Measurements from ENCODE around the gene C1orf116. TPM values are rescaled to one million over a fixed set of nuclear protein-coding genes. Genes with fewer than 3 reads are reported as not detected.
A peak's percentile ranks its signal among the peaks of the same experiment; 100 is the strongest.

Gene C1orf116
- total RNA-seq, 2 donors from 2014 or later: 0.06 TPM; not detected in 1

DNA sequence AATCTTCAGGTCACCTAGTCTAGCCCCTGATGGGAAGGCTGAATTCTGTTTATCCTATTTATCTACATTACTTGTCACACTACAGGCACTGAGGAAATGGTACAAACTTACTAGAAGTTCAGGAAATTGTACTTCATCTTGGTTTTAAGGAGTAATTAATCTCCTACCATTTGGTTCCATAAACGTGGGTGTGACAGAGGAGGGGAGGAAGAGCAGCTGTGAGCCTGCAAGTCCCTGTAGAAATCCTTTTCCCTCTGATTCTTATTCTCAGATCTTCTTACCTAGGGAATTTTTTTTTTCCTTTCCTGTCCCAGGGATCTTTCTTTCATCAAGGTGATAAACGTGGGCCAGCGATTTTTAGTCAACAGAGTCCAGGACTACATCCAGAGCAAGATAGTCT is 34.6 kb upstream of the C1orf116 start:
- H3K36me3 Mint-ChIP-seq: peaks cover 7 to 10% of the 10 kb centered on the region in 2 donors
- no peak for DNase-seq (ENCODE audit: low spot score in 2 of 2)
- H3K27ac Mint-ChIP-seq: no peak overlapping the region
- H3K9me3 Mint-ChIP-seq: no peaks in the 10 kb centered on the region
- no peak for ATAC-seq

DNA sequence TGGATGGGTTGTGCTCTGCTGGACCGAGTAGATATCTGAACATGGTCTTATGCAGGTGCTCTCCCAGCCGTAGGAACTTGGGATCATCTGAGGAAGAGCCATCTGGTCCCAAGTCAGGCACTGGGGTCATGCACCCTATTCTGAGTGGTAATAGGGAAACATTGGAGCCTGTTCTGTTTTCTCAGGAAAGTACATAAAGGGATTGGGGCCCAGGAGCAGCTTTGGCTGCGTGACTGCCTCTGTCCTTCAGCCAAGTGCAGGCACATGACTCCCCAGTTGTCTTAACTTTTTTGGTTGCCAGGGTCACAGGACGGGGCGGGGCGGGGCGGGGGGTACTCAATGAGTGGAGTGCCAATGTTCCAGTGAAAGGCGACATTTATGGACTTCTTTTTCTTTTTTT is 32.0 kb upstream of the C1orf116 start:
- DNase-seq (ENCODE audit: low spot score in 2 of 2) (no peak), ATAC-seq (no peak)
- Mint-ChIP-seq H3K36me3 (peaks cover 7 to 12% of the 10 kb centered on the region in 2 donors), H3K9me3 (no peaks in the 10 kb centered on the region), H3K27ac (no peak overlapping the region)

DNA sequence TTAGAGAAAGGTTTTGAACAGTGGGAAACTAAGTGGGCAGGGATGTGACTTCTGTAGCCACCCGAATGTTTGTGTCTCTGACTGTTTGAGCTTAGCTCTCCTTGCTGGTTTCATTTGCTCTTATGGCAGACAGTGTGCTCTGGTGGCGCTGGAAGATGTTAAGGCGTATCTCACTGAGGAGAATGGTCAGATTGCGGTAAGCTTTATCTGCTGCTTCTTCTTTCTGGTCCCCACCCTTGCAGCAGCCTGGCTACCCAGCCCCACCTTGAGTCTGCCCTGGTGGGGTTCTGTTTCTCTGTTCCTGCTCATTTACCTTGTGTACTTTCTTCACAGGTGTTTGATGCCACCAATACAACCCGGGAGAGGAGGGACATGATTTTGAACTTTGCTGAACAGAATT is 30.5 kb upstream of the C1orf116 start:
- Mint-ChIP-seq H3K9me3 (no peaks in the 10 kb centered on the region), H3K36me3 (peaks cover 0 to 12% of the 10 kb centered on the region in 2 donors), H3K27ac (peak overlapping the region in 1 of 2 donors; percentile 39)
- ATAC-seq: no peak
- DNase-seq (ENCODE audit: low spot score in 2 of 2): no peak

DNA sequence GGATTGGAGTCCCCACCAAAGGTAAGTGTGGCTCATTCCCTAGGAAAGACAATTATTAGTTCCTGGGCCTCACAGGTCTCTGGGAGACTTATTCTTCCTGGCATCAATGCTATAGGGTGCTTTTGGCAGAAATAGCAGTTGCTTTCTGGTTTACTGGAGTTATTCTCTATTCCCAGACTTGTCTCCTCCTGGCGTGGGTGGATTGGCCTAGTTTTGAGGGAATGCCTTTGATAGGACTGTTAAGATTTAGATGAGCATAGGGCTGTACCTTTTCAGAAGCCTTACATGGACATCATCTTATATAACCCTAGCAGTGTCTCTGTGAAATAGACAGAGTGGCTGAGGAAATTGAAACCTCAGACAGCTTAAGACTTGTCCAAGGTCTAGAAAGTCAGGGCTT is 29.5 kb upstream of the C1orf116 start:
- DNase-seq (ENCODE audit: low spot score in 2 of 2) (no peak), ATAC-seq (no peak)
- H3K9me3 Mint-ChIP-seq: no peaks in the 10 kb centered on the region
- peaks cover 0 to 7% of the 10 kb centered on the region in 2 donors for H3K36me3 Mint-ChIP-seq
- no peak overlapping the region for H3K27ac Mint-ChIP-seq

DNA sequence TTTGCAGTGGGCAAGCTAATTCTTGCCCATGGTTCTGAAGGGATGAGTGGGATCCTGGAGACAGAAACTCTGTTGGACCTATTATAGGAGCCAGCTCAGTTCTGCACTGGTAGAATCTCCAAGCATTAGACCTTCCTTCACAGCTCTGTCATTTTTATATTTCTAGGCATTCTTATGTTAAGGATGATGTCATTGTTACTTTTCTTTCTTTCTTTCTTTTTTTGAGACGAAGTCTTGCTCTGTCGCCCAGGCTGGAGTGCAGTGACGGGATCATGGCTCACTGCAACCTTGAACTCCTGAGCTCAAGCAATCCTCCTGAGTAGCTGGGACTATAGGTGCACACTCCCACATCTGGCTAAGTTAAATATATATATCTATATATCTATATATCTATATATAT is 28.0 kb upstream of the C1orf116 start:
- DNase-seq (ENCODE audit: low spot score in 2 of 2) (no peak), ATAC-seq (no peak)
- Mint-ChIP-seq H3K9me3 (no peaks in the 10 kb centered on the region), H3K27ac (no peak overlapping the region), H3K36me3 (peaks cover 0 to 7% of the 10 kb centered on the region in 2 donors)

DNA sequence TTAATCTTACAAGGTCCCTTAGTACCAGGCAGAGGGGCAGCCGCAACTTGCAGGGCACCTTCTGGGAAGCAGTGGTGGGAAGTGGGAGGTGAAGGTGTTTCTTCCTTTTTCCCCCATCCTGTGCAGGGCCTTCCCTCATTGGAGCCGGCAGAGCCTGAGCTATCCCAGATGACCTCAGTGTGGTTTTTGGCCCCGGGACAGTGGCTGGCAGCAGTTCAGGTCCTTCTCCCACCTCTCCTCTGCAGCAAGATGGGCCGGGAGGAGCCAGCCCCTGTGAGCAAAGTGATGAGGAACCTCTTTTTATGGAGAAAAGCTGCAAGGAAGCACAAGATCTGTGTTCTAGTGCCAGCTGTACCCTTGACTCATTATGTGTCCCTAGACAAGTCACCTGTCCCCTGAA is 27.3 kb upstream of the C1orf116 start:
- no peaks in the 10 kb centered on the region for H3K9me3 Mint-ChIP-seq
- DNase-seq (ENCODE audit: low spot score in 2 of 2) (no peak), ATAC-seq (no peak)
- no peak overlapping the region for H3K27ac Mint-ChIP-seq
- H3K36me3 Mint-ChIP-seq: peaks cover 0 to 7% of the 10 kb centered on the region in 2 donors

DNA sequence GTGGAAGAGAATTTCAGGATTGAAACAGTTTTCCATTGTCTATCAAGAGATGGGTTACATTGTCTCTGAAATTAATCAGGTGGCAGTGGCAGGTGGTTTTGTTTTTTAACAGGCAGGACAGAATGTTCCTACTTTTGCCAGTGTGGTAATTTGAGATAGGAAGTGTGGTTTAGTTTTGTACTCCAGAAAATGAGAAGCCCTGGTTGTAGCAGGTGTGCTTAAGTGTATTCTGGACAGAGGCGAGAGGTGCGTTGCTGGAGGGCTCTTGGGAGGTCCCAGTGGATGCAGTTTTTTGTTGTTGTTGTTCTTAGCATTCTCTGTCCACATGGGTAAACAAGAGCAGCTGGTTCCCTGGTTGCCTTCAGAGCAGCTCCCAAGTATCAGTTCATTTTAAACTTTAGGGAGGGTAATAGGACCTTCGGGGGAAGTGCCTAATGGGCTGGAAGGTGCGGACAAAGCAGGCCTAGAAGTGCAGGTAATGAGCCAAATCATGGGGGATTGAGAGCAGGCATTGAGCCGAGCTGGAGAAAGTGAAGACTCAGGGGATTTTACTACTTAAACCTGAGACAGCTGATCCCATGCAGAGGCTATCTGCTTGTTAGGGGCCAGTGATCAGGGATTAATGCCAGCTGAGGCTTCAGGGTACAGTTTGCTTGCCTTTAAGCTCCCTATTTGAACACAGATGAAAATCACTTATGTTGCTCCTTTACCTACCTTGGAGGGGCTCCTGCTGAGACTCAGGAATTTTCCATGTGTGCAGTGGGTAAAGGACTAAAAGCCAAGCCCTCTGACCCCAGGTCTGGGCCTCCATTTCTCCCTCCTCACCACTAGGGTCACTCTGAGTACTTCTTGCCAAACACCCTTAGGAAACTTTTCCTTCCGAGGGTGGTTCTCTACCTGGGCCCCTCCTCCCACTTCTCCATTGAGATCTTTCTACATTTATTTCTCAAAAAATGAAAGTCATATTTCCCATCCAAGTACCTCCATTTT is 26.6 kb upstream of the C1orf116 start:
- no peak overlapping the region for H3K27ac Mint-ChIP-seq
- peaks cover 0 to 7% of the 10 kb centered on the region in 2 donors for H3K36me3 Mint-ChIP-seq
- ATAC-seq (no peak), DNase-seq (ENCODE audit: low spot score in 2 of 2) (no peak)
- no peaks in the 10 kb centered on the region for H3K9me3 Mint-ChIP-seq

DNA sequence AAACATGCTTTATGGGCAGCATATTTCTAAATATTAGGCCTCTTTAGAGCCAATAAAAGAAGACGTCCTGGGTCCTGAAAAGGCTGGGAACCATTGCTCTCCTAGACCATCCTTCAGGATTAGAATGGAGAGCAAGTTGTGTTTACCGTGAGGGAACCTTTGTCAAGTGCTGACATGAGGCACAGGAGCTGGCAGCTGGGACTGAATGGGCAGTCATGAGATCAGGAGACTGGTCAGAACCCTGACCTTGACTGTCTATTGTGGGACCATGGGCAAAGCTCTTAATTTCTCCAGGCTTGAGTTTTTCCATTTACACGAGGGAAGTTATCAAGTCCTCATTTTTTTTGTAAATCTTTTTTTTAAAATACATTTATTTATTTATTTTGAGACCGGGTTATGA is 25.7 kb upstream of the C1orf116 start:
- DNase-seq (ENCODE audit: low spot score in 2 of 2): no peak
- Mint-ChIP-seq H3K27ac (no peak overlapping the region), H3K36me3 (peaks cover under 1 to 7% of the 10 kb centered on the region in 2 donors), H3K9me3 (no peaks in the 10 kb centered on the region)
- ATAC-seq: no peak

DNA sequence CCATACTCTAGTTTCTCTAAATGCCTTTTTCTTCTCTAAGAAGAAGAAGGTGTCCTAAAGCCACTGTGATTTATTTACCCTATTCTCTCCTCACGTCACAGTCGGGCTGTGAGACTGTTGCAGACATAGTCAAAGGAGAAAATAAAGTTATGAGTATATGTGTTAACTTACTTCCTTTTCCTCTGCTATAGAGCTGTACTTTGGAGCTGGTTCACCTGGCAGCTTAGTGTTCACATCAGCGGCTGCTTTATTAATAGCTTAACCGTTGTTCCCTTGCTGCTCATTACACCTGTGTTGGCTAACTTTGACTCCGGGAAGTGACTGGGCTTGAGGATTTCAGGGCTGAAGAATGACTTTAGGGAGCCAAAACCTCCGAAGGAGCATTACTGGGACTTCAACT is 24.1 kb upstream of the C1orf116 start:
- no peak overlapping the region for H3K27ac Mint-ChIP-seq
- ATAC-seq: no peak

DNA sequence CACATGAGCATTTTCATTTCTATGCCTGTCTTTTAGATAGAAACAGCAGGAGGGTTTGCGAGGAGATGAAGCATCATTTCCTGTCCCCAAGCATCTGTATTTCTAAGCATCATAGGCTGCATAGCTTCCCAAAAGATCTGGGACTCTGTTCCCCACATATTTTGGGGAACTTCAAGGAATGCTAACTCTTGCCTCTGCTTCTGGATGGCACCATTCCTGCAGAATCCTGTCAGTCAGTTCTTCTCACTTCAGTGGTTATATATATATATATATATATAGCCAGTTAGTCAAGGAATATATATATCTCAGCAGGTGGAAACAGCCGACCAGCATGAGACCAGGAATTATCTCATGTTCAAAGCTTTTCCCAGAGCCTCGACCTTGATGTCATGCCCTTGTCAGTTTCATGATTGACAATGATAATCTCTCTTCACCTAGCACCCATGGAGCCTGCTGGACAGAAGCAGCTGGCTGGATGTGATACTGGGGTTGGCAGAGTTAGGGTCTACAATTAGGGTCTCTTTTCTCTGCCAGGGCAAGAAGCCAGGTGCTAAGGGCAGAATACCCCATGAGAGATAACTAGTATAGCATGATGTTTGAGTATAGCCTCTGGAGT is 22.9 kb upstream of the C1orf116 start:
- DNase-seq (ENCODE audit: low spot score in 2 of 2): no peak
- no peak for ATAC-seq
- Mint-ChIP-seq H3K36me3 (peaks cover 0 to 6% of the 10 kb centered on the region in 2 donors), H3K27ac (no peak overlapping the region), H3K9me3 (no peaks in the 10 kb centered on the region)

More for the DNA sequence above, 24.1 kb upstream of the C1orf116 start:
- Mint-ChIP-seq H3K9me3 (no peaks in the 10 kb centered on the region), H3K36me3 (peaks cover 0 to 6% of the 10 kb centered on the region in 2 donors)
- no peak for DNase-seq (ENCODE audit: low spot score in 2 of 2)

DNA sequence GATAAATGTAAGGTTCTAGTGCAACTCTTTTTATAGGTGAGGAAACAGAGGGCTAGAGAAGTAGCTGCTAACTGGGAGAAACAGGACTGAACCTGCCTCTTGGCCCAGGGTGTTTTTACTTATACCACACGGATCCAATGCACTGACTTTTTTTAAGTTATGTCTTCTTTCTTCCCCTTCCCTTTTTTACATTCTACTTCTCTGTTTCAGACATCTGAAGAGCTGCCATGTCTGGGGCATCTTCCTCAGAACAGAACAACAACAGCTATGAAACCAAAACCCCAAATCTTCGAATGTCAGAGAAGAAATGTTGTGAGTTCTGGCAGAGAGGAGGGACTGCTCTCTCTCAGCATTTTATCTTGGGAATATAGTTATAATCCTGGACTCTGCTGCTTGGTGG is 21.9 kb upstream of the C1orf116 start:
- ATAC-seq (no peak), DNase-seq (ENCODE audit: low spot score in 2 of 2) (no peak)
- no peaks in the 10 kb centered on the region for H3K9me3 Mint-ChIP-seq
- no peak overlapping the region for H3K27ac Mint-ChIP-seq
- peaks cover 6 to 8% of the 10 kb centered on the region in 2 donors for H3K36me3 Mint-ChIP-seq

DNA sequence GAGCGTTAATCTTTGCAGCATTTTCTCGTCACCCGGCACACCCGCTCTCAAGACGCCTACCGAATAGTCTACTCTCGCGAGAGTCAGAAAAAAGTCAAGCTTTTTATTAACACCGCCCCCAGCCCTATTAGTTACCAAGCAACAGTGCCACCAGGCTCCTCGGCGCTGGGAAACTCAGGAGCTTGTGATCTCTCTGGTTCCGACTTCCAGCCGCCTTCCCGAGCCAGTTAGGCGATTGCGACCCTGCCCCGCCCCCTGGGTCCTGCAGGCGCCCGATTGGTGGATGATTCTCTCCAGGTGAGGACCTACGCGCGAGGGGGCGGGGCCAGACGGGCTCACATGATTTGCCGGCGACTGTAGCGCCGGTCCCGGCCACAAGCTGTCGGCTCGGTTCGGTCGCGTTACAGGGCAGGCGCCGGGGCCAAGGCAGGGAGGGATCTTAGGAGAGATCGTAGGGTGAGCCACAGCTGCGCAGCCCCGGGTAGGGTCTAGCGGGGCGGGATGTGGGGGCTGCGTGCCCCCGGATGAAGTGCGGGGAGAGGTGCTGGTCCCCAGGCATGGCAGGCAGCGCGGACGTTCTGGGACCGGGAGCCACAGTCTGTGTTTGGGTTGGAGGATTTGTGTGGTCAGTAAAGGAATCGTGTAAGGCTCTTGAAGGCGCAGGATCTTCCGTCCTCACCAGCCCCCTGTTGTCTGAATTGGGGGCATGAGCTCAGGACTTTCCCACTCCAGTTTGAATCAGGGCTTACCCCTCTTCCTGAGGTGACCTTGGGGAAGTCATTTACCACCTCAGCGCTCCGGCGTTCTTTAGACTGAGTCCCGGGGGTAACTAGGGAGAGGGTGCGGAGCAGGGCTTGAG is 20.6 kb upstream of the C1orf116 start, which contains the start of gene PFKFB2:
Gene PFKFB2 (plus strand): TSS at position 365 of the 859 bp plus-strand sequence. CDS start 1,443 bp downstream, outside the sequence.
- ATAC-seq: peak; percentile 76 to 87
- peaks cover 7 to 10% of the 10 kb centered on the region in 2 donors for H3K36me3 Mint-ChIP-seq

DNA sequence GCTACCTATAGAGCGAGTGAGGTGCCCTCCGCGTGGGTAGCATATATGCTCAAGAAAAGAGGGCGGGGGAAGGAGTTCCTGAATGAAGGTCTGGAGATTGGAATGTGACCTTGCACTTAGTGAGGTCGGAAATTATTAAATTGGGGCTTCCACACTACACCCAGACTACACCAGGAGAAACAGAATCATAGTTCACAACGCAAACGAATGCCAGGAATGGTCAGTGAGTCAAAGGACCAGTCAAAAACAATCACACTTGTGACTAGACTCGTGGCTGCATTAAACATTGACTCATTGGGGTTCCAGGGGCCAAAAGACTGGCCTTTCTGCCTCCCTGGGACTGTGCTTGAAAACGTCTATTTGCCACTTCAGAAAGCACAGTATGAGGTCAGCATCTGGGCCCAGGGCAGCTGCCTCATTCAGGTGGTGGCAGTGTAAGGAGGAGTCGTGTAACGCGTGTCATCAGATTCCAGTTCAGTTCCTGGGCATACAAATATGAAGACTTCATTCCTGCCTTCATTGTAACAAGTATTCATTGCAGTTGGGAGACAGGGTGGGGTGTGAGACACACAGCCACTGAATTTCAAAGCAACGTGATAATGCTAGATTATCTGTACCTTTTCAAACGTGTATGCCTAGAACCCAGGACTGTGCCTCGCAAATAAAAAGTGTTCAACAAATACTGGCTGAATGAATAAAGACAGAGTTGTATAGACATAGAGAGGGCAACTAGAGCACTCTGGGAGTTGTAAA is 18.8 kb upstream of the C1orf116 start, which contains the start of gene YOD1:
Gene YOD1 (minus strand): TSS at position 18 of the 753 bp plus-strand sequence. CDS start 178 bp downstream, outside the sequence.
- H3K36me3 Mint-ChIP-seq: peaks cover 10 to 16% of the 10 kb centered on the region in 2 donors
- ATAC-seq: peak in 1 of 2 donors; percentile 72
- no peaks in the 10 kb centered on the region for H3K9me3 Mint-ChIP-seq
- peak in 1 of 2 donors; percentile 71 for DNase-seq (ENCODE audit: low spot score in 2 of 2)
- H3K27ac Mint-ChIP-seq: peak within 1 kb of the TSS; percentile 96 to 99

More for the DNA sequence above, 20.6 kb upstream of the C1orf116 start, which contains the start of gene PFKFB2:
- no peaks in the 10 kb centered on the region for H3K9me3 Mint-ChIP-seq
- peak within 1 kb of the TSS; percentile 98 to 99 for H3K27ac Mint-ChIP-seq
- peak; percentile 92 to 93 for DNase-seq (ENCODE audit: low spot score in 2 of 2)

DNA sequence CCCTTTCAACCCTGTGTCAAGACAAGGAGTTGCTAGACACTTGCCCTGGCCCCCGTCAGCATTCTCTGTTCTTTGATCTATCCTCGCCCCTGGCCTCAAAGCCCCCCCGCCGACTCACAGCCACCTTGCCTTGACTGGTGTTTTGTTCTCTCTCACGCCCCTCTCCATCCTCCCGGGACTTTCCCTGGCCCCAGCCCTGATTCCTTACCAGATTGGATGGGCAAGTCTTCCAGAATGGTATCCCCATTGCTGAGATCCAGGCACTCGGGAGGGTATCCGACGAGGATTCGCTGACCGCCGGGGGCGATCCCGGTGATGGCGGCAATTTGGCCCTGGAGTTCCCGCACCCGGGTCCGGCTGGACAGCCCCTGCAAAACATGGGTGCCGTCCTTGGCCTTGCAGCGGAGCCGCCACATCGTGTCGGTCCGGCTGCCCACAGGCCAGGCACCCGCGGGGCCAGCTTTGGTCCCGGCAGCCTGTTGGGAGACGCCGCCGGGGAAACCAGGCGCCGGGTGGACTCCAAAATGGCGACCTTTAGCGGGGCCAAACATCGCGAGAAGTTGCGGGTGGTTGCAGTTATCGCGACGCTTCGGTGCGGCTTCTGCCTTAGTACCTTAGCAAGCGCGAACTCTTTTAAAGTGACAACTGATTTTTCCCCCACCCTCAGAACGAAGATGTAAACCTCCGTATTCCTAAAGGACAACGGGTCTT is 18.1 kb upstream of the C1orf116 start:
- Mint-ChIP-seq H3K9me3 (no peaks in the 10 kb centered on the region), H3K36me3 (peaks cover 10 to 16% of the 10 kb centered on the region in 2 donors), H3K27ac (peak overlapping the region; percentile 96 to 99)
- DNase-seq (ENCODE audit: low spot score in 2 of 2): peak; percentile 89
- ATAC-seq: peak; percentile 55 to 67

DNA sequence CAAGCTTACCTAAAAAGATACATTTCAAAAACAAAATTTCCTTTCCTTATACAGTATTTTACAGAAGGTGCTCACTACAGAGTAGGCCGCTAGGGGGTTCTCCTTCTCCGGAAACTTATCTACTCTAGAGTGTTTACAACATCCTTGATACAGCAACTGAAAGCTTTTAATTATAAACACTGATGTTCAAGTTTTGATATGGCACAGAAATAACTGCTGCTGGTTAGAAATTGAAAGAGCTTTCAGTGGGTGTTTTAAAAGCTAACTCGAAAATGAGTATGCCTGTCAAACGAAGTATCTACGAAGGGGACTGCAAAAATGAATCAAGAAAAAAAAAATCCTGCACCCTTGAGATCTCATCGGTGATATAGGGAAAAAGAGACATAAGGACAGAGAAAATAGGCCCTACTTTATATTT is 17.4 kb upstream of the C1orf116 start:
- ATAC-seq (peak in 1 of 2 donors; percentile 29), DNase-seq (ENCODE audit: low spot score in 2 of 2) (peak in 1 of 2 donors; percentile 43)
- Mint-ChIP-seq H3K27ac (peak overlapping the region; percentile 96 to 99), H3K9me3 (no peaks in the 10 kb centered on the region), H3K36me3 (peaks cover 10 to 16% of the 10 kb centered on the region in 2 donors)
